Gastroesophageal sphincter (tissue), 4 donors: ENCODE measurements around the gene ACTL7B. TPM values are rescaled to one million over a fixed set of nuclear protein-coding genes. Genes with fewer than 3 reads are reported as not detected.

Source experiments
- ATAC-seq: fragments of 150-250 bp; one replicate; pipeline ENCODE4 v1.9.1; 2016; ENCODE audit warnings: mild to moderate bottlenecking, moderate library complexity
- H3K27ac ChIP-seq, 4 donors: fragments of 200-600 bp; sonication (generic) in 3 of 4; 1 replicate in 3 of 4; 2 replicates in 1 of 4; pipeline ENCODE4 v1.5.1; 2016 to 2019
- H3K27me3 ChIP-seq: fragments of 200-600 bp; sonication (generic); one replicate; pipeline ENCODE4 v1.5.1; 2019
- H3K36me3 ChIP-seq, 2 donors: fragments of 200-600 bp; sonication (generic); one replicate each; pipeline ENCODE4 v1.5.1; 2019; ENCODE audit warnings: control low read depth in 1 of 2
- H3K4me1 ChIP-seq, 3 donors: fragments of 200-600 bp; sonication (generic); 1 replicate in 2 of 3; 2 replicates in 1 of 3; pipeline ENCODE4 v1.5.1; 2016 to 2019; ENCODE audit warnings: control low read depth in 2 of 3
- H3K4me3 ChIP-seq, 2 donors: fragments of 200-600 bp; sonication (generic); one replicate each; pipeline ENCODE4 v1.5.1; 2019; ENCODE audit warnings: mild to moderate bottlenecking in 1 of 2, moderate library complexity in 1 of 2
- H3K9me3 ChIP-seq, 3 donors: fragments of 200-600 bp; sonication (generic); one replicate each; pipeline ENCODE4 v1.5.1; 2017 to 2019; ENCODE audit warnings: control low read depth in 2 of 3
- CTCF ChIP-seq, 4 experiments: fragments of 200-600 bp in 2 of 4; fragments of 450-650 bp in 2 of 4; sonication (generic) in 1 of 4; IDR thresholded peaks; one replicate each; pipeline ENCODE4 v1.5.1; 2017 to 2019; ENCODE audit warnings: antibody characterized with exemption in 4 of 4, mild to moderate bottlenecking in 2 of 4, moderate library complexity in 2 of 4
- EP300 ChIP-seq: sonication (generic); formaldehyde crosslinking; IDR thresholded peaks from one replicate; pipeline ENCODE4 v1.6.1; 2017; ENCODE audit warnings: antibody characterized with exemption, mild to moderate bottlenecking
- POLR2A ChIP-seq, 2 donors: fragments of 450-650 bp; IDR thresholded peaks; one replicate each; pipeline ENCODE4 v1.6.1; 2017; ENCODE audit warnings: antibody characterized with exemption in 2 of 2, mild to moderate bottlenecking in 2 of 2, moderate library complexity in 1 of 2
- POLR2AphosphoS5 ChIP-seq: sonication (generic); formaldehyde crosslinking; IDR thresholded peaks from one replicate; pipeline ENCODE4 v1.6.1; 2017; ENCODE audit warnings: antibody characterized with exemption
- WGBS, 2 donors: methylation state at CpG; one replicate each; pipeline ENCODE4 v1.1.5; 2018; ENCODE audit warnings: low coverage in 1 of 2; 5-methylcytosine and 5-hydroxymethylcytosine counted together
- small RNA-seq, 4 donors: library from RNA; depleted of rRNA; stranded (forward); fragments of <200 nt; gene quantifications; one replicate each; pipeline ENCODE3, GENCODE V24; 2016
- total RNA-seq, 4 donors: library from RNA; depleted of rRNA; stranded (reverse); fragments of >200 nt; gene quantifications; one replicate each; pipeline ENCODE4 v1.1.0, GENCODE V29; 2016

Gene ACTL7B
- total RNA-seq, 4 donors from 2014 or later: not detected

GRCh38 chr9:108809269-108809668 is 46.5 kb downstream of the ACTL7B start:
- 61 to 72% methylated on average over 3 of the region's 3 CpGs for WGBS, 2 donors
- no peak for ATAC-seq
- Histone ChIP-seq H3K27me3 (no peaks in the 10 kb centered on the region), H3K4me3 (no peak overlapping the region), H3K9me3 (no peaks in the 10 kb centered on the region), H3K27ac (no peak overlapping the region), H3K36me3 (no peaks in the 10 kb centered on the region), H3K4me1 (no peaks in the 10 kb centered on the region)
- no peak for TF ChIP-seq POLR2A (IDR thresholded peaks at IDR 0.05)
- no peak for TF ChIP-seq CTCF (IDR thresholded peaks at IDR 0.05)
- no peak for TF ChIP-seq EP300
- TF ChIP-seq POLR2AphosphoS5: no peak

Small RNAs within 50 kb of the gene (small RNA-seq; reads per million reads assigned to genes)
- 0 reads per million in 4 donors for gene AL359692.1

Other genes starting within 250 kb of the ACTL7B start
- not detected for gene ACTL7A, start 6.3 kb upstream of the ACTL7B start, total RNA-seq
- gene ELP1, start 78.1 kb upstream of the ACTL7B start, total RNA-seq: 10 to 100 TPM; 15.2 to 23.3 (median 18.9) TPM
- 10 to 100 TPM in 2 of 4 donors, 1 to 10 TPM in 2; 7.1 to 28.1 (median 9.5) TPM for gene ABITRAM, start 78.4 kb upstream of the ACTL7B start, total RNA-seq
- 100 to 1,000 TPM in 1 of 4 donors, 10 to 100 TPM in 3; 66.3 to 111 (median 83.1) TPM for gene CTNNAL1, start 157.5 kb upstream of the ACTL7B start, total RNA-seq